GM23338 (cell line): ENCODE results near the gene MOCOS.

Source experiments
- CTCF ChIP-seq, 2 experiments: fragments of 200-600 bp in 1 of 2; sonication (generic) in 1 of 2; conservative IDR thresholded peaks; 2 replicates each; pipeline versions ENCODE4 v1.5.1 to v1.6.1; 2016 to 2017; ENCODE audit warnings: antibody characterized with exemption in 2 of 2, low read depth in 2 of 2, mild to moderate bottlenecking in 2 of 2, moderate library complexity in 1 of 2
- EZH2 ChIP-seq: fragments of 200-600 bp; sonication (generic); IDR thresholded peaks from one replicate; pipeline ENCODE4 v1.8.0; 2017; ENCODE audit warnings: antibody characterized with exemption, mild to moderate bottlenecking, low read depth; ENCODE audit not compliant: unreplicated experiment
- EZH2phosphoT487 ChIP-seq: fragments of 200-600 bp; sonication (generic); IDR thresholded peaks from one replicate; pipeline ENCODE4 v1.8.1; 2018; ENCODE audit warnings: antibody characterized with exemption; ENCODE audit not compliant: unreplicated experiment
- JUNB ChIP-seq: IDR thresholded peaks from one replicate; pipeline ENCODE4 v1.6.1; 2016; ENCODE audit warnings: antibody characterized with exemption; ENCODE audit not compliant: unreplicated experiment
- POLR2AphosphoS5 ChIP-seq: IDR thresholded peaks from 2 replicates; pipeline ENCODE4 v1.6.1; 2016; ENCODE audit warnings: antibody characterized with exemption, low read depth
- REST ChIP-seq: IDR thresholded peaks from one replicate; pipeline ENCODE4 v1.6.1; 2018; ENCODE audit warnings: antibody characterized with exemption; ENCODE audit not compliant: unreplicated experiment
- STAT1 ChIP-seq: IDR thresholded peaks from one replicate; pipeline ENCODE4 v1.6.1; 2016; ENCODE audit warnings: antibody characterized with exemption; ENCODE audit not compliant: unreplicated experiment
- ZNF114 ChIP-seq: fragments of 250-450 bp; sonication (Bioruptor Pico); IDR thresholded peaks from 2 replicates; pipeline ENCODE4 v1.5.0; 2020; ENCODE audit warnings: mild to moderate bottlenecking, moderate library complexity

GRCh38 chr18:36312806-36313395 is 125.6 kb downstream of the MOCOS start:
- TF ChIP-seq CTCF (conservative IDR thresholded peaks at IDR 0.05; ENCODE audit: low read depth in 2 of 2): no peak
- TF ChIP-seq REST: no peak
- no peak for TF ChIP-seq EZH2
- no peak for TF ChIP-seq STAT1
- TF ChIP-seq POLR2AphosphoS5: no peak
- TF ChIP-seq EZH2phosphoT487: no peak
- no peak for TF ChIP-seq ZNF114 (CRISPR knock-in tag)
- no peak for TF ChIP-seq JUNB
